GM19395 (cell line): ENCODE results near the gene GREB1L.

Experiments
- ATAC-seq: cut with Tn5 transposase; IDR thresholded peaks from one replicate; pipeline ENCODE4 v1.9.1; 2021; ENCODE audit warnings: mild to moderate bottlenecking, moderate library complexity; ENCODE audit not compliant: unreplicated experiment

The GREB1L gene

DNA sequence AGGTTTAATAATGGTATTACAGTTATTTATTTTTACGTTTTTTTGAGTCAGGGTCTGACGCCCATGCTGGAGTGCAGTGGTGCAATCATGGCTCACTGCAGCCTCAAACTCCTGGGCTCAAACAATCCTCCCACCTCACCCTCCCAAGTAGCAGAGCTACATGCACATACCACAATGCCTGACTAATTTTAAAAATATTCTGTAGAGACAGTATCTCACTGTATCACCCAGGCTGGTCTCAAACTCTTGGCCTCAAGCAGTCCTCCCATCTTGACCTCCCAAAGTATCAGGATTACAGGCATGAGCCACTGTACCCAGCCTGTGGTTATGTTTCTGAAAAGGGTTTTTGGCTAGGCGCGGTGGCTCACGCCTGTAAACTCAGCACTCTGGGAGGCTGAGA is 237.7 kb downstream of the GREB1L start:
- no peak for ATAC-seq

DNA sequence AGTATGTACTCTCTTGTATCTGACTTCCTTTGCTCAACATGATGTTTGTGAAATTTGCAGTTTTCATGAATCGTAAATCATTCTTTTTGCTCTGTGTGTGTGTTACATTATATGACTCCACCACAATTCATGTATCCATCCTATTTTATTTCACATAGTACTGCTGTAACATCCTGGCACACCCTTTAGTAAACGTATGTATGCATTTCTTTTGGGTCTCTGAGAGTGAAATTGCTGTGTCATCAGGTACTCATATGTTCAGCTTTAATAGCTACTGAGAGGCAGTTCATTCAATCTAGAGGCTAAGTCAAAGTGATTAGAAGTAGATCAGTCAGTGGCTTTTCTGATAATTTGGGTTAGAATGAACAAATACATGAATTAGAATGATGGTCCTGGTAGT is 239.7 kb downstream of the GREB1L start:
- no peak for ATAC-seq

DNA sequence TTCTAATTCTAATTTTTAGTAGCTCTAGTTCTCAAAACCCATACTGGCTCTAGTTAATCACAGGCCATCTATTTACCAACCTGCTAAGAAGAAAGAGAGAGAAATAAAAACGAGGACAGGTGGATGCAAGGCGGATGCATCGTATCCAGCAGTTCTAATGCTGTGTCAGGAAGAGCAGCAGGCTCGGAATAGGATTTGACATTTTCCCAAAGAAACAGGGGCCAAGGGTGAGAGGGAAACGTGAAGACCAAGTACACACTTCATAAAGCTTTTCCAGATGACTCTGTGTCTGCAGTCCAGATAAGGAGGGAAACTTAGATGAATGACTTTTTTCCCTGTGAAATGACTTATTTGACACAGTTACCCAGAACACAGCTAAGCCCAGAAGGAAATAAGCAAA is 241.0 kb downstream of the GREB1L start:
- no peak for ATAC-seq

DNA sequence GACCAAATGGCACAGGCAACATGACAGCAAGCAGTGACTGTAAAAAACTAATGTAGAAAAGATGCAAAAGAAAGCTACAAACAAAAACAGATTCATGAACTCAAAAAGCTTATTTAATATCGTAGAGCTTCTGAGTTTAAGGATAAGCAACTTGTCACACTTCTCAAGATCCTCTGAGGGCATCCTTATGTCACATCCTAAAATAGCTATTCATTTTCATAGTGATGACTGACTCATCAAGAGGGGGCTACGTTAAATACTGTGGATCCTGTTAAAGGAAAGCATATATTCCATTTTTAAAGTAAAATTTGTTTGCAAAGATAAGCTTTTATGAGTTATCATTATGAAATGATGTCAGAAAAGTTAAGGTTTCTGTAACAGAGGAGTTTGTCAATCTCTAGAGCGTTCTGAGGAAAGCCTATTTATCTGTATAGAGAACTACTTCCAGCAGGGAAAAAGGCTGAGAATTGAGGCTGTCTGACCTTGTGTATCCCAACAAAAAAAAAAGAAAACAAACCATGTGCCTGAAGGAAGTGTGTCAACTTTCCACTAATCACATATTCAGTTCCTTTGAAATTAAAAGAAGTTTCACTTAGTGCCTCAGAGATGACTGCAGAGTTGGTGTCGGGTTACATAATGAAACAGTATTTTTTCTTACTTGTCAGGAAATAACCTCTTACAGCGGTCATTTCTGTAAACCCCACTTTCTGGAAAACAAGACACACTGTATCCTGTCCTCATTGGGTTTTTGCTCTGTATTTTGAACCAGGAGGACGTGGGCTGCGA is 243.0 kb downstream of the GREB1L start:
- ATAC-seq: no peak

DNA sequence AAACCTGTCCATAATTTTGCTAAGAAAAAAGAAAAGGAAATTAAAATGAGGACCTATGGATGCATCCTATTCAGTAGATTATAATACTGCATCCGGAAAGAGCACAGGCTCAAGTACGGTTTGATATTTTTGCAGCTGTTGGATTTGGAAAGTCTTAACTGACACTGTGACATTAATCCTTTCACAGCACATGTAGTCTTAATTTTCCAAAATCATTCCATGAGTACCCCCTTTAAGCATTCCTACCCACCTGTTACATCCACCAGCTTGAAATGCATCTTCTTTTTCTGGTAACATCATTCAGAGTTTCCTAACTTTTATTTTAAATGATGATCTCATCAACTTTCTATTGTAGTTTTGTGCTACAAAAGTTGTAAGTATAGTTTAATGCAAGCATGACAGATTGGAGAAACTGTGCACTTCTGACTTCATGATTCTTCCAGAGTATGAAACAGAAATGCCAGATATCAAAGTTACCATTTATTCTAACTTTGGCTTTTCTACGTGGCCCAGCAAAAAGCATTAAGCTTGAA is 244.9 kb downstream of the GREB1L start:
- ATAC-seq: no peak

DNA sequence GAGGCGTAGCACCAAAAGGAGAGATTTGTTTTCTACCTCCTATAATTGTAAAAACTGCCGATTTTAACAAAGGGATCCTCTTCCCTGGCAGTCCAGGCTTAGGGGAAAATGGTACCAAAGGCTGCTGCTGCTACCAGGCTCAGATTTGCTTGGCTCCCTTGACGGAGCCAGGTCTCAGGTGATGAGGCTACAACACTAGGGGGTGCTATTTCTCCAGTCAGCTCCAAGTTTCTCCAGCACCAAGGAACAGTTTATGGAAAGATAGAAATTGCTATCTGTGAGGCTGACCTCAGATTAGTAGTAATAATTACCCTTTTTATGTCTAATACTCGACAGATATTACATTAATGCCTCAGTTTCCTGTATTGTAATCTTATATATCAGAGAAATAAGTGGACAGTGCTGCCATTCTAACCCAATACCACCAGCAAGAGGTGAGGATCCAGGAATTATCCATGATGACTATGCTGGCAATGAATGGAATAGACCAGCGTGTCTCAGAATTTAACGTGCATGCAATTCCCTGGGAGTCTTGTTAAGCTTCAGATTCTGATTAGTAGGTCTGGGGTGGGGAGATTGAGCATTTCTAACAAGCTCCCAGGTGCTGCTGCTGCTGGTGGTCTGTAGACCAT is 247.2 kb downstream of the GREB1L start:
- ATAC-seq: peak; percentile 55

DNA sequence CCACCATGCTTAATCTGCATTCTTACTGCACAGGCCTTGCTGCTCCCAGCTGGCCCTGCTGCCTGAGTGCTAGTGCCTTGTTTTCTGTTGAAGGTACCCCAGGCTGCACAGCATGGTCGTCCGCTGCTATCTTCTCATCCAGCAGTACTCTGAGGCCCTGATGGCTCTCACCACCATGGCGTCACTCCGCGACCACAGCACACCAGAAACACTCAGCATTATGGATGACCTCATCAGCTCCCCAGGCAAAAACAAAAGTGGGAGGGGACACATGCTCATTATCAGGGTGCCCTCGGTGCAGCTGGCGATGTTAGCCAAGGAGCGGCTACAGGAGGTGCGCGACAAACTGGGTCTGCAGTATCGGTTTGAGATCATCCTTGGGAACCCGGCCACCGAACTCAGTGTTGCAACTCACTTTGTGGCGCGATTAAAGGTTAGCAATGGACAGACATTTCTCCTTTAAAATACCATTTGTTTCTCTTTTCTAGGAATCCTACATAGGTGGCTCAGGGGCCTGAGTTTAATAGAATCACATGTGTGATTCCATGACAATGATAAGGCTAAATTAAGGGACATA is 248.0 kb downstream of the GREB1L start:
- no peak for ATAC-seq

DNA sequence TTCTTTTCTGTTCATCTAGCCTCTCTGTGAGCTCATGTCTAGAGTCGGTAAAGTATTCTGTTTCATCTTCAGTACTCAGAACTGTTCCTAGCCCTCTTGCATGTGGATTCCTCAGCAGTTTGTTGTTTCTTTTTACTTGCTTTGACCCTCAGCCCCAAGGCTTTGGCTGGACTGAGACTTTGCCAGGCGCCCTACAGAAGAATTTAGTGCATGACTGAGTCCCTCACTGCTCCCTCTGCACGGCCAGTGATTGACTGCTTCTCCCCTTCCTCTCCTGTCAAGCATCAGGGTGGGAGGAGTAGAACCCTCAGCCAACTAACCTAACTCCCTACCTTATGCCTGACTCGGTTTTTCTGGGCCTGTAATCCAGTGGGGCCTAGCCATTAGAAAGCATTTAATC is 248.7 kb downstream of the GREB1L start:
- ATAC-seq: no peak

DNA sequence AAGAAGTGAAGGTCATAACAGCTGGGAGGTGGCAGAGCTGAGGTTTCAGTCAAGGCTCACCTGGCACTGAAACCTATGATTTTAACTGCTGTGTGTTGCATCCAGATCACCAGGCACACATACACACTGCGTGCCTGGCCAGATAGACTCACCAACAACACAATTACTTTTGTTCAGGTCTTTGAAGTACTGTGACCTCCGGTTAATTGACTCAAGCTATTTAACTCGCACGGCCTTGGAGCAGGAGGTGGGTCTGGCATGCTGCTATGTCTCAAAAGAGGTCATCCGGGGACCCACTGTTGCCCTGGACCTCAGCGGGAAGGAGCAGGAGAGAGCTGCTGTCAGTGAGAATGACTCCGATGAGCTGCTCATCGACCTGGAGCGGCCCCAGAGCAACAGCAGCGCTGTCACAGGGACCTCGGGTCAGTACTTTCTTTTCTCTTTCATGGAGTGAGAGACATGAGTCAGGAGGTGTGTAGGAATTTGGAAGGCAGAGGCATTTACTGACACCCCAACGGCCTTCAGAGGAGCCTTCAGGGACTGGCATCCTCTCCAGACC is 254.3 kb downstream of the GREB1L start:
- ATAC-seq: no peak

DNA sequence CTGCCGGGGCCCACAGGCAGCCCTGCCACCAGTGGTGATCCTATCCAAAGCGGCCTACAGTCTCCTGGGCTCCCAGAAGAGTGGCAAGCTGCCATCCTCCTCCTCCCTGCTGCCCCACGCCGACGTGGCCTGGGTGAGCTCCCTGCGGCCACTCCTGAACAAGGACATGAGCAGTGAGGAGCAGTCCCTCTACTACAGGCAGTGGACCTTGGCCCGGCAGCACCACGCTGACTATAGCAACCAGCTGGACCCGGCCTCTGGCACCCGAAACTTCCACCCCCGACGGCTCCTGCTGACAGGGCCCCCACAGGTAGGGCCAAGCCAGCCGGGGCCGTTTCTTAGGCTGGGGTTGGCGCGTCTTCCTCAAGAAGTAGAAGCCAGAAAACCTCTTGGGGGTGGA is 258.0 kb downstream of the GREB1L start:
- no peak for ATAC-seq

DNA sequence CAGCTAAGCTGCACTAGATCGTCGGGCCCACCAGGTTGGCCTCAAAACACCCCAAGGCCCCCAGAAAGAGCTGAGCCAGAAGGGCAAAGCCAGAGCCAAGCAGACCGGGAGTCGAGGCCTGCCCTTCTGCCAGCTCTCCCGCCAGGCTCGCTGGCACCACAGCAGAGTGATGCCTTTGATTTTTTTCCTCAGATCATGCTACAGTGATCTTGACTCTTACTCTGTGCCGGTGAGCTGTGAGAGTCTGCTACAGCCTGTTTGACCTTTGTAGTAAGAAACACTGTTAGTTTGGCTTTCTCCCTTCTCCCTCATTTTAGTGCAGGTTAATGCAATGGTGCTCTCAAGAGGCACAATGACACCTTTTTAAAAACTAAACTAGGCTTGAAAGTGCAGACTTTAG is 260.6 kb downstream of the GREB1L start:
- ATAC-seq: no peak

DNA sequence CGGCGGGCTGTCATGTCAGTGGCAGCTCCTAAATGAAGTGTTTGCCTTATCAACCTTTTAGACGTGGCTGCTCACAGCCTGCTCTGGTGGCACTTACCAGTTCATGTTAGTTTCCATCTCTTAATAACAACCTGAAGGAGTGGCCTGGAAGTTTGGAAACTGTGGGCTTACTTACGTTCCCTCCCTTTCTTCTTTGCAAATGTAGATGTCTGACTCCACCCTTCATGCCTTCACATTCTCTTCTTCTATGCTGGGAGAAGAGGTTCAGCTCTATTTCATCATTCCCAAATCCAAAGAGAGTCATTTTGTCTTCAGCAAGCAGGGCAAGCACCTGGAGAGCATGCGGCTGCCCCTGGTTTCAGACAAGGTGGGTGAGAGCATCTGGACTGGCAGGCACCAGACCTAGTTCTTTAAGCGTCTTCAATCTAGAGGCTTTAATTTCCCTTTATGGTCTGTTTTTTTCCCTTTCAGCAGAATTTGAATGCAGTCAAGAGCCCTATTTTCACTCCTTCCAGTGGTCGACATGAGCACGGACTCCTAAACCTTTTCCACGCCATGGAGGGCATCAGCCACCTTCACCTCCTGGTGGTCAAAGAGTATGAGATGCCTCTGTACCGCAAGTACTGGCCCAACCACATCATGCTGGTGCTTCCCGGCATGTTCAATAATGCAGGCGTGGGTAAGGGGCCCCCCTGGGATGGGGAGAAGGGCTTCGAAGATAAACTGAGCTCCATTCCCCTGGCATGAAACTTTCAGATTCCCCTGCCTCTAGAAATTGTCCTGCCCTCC is 266.1 kb downstream of the GREB1L start:
- ATAC-seq: no peak

DNA sequence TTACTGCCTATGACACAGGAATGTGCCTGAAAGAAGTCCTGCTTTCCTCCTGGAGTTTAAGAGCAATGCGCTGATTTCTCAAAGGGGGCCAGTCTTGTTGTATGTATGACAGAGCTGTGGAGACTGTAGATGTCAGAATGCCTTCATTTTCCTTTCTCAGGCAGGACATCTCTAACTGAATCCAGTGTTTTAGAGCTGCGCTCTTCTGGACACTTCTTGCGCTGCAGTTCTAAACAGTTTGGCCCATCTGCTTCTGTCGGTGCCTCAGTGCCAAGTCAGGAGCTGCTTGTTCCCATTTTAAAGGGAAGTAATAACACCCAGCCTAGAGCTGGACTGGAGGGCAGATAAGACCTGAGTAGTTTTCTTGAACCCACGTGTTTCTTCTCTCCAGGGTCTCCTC is 267.0 kb downstream of the GREB1L start:
- ATAC-seq: no peak

DNA sequence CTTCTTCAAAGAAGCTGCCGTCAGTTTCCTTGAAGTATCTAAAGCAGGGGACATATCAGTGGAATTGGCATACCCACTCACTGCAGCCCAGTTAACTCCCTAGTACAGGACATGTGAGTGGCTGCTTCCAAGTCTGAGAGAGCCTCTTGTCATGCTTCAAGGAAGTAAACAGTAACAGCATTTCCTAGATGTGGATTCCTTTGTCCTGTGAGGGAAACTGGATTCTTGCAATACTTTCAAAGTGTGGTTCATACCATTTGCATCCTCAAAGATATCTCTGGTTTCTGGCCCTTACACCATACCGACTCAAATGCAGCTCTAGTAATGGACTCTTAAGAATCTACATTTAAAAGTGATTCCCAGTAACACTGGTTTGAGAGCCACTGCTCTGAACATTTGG is 271.3 kb downstream of the GREB1L start:
- no peak for ATAC-seq

DNA sequence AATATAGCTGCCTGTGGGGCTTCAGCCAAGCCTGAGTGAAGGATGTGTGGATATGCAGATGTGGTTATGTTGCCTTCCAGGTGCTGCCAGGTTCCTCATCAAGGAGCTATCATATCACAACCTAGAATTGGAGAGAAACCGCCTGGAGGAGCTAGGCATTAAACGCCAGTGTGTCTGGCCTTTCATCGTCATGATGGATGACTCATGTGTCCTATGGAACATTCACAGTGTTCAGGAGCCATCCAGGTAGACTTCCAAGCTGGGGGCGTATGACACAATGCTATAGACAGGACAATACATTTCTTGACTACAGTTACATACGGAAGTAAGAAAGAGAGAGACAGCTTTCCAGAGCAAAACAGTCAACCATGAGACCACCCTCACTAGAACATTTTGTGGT is 271.7 kb downstream of the GREB1L start:
- ATAC-seq: no peak

DNA sequence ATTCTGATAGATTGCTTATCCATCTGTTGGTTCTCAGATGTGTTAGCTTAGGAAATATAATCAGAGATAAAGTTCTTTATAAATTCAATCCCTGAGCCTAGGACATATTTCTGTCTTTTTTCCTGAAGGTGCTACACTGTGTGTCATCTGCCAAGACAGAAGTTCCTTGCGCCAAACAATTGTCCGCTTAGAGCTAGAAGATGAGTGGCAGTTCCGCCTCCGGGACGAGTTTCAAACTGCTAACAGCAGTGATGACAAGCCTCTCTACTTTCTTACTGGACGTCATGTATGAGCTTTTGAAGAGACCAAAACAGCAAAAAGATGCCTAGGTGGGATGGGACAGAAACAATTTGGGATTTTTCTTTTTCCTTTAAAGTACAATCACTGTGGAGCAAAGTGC is 280.5 kb downstream of the GREB1L start:
- no peak for ATAC-seq

DNA sequence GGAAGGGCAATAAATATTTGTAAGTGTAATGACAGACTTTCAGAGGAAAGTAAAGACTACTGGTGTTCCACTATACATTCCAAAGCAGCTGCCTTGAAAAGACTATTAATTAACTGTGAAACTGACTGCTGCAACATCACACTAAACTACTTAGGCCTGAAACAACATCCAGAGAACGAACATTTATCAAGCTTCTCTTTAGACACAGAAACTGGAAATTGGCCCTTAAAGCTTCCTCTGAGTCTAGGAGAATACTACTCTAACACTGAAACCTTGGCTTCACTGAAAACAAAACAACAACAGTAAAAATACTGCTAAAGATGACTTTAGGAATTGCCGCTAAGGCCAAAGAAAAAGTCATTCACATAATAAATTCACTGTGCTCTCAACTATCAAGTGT is 283.9 kb downstream of the GREB1L start:
- no peak for ATAC-seq

DNA sequence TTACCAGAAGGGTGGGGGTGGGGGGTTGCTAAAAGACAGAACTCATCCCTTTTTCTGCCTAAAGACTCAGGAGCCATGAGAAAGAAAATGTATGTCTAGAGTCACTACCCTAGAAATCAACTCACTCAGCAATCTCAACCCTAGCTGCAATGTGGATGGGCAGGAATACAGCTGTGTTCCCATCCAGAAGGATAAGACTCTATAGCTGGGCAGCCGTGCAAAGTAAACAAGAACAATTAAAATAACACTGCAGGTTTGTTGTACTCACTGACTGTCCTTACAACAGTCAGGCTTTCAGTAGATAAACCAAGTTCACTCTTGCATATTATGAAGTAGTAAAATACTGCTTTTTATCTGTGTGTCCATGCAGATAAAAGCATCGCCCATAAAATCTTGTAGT is 284.4 kb downstream of the GREB1L start:
- ATAC-seq: no peak

DNA sequence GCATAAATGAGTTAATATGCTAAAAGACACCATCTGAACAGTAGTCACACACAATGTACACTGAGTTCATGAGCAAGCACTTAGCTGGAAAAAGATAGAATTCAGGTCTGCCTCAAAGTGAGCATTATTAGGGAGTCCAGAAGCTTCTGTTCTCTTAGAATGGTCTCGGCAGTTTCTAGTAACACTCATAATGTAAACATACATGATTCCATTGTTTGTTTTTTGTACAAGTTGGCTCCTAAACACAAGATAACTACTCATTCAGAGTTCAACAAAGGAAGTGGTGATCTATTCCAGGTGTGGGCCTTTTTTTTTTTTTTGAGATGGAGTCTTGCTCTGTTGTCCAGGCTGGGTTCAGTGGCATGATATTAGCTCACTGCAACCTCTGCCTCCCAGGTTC is 292.3 kb downstream of the GREB1L start:
- no peak for ATAC-seq

DNA sequence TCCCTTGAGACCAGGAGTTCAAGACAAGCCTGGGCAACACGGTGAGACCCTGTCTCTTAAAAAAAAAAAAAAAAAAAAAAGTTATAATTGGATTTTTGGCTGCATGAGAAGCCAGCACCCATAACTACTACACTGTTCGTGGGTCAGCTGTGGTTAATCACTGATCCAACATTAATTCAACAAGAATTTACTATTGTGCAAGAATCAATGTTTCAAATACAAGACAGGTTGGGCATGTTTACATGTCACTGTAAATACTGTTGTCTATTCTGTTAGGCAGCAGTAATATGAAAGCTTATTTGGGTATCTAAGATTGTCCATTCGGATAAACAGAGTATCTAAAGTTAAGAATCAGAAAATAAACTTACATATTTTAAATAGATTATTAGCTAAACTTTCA is 296.2 kb downstream of the GREB1L start:
- ATAC-seq: no peak

DNA sequence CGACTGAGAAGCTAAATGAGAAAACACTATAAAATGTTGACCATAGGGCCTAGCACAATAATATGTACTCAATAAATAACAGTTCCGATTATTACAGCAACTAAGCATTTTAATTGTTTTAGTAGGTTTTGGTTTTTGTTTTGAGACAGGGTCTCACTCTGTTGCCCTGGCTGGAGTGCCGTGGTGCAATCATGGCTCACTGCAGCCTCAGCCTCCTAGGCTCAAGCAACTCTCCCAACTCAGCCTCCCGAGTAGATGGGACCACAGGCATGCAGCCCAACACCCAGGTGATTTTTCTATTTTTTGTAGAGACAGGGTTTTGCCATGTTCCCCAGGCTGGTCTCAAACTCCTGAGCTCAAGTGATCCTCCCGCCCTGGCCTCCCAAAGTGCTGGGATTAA is 304.4 kb downstream of the GREB1L start:
- no peak for ATAC-seq
